Endodermal cell (in vitro differentiated cells): Measurements from ENCODE around the gene USP47. TPM values are rescaled to one million over a fixed set of nuclear protein-coding genes. Genes with fewer than 3 reads are reported as not detected.

Experiments
- DNase-seq: peaks from one replicate; pipeline ENCODE4 v3.0.0-alpha.2; 2017
- H3K27ac ChIP-seq: 2 replicates; pipeline ENCODE4 v1.5.1; 2013; ENCODE audit warnings: mild to moderate bottlenecking, low read depth, low read length, moderate library complexity
- H3K27me3 ChIP-seq: 2 replicates; pipeline ENCODE4 v1.6.1; 2013; ENCODE audit warnings: mild to moderate bottlenecking, low read length, moderate library complexity; ENCODE audit not compliant: insufficient read depth, control insufficient read depth, poor library complexity, severe bottlenecking
- H3K36me3 ChIP-seq: 2 replicates; pipeline ENCODE4 v1.7.0; 2013; ENCODE audit warnings: mild to moderate bottlenecking, low read length, moderate library complexity; ENCODE audit not compliant: control insufficient read depth, insufficient read depth
- H3K4me1 ChIP-seq: one replicate; pipeline ENCODE4 v1.7.0; 2013; ENCODE audit warnings: low read length; ENCODE audit not compliant: control insufficient read depth, insufficient read depth
- H3K4me3 ChIP-seq: 2 replicates; pipeline ENCODE4 v1.5.1; 2013; ENCODE audit warnings: mild to moderate bottlenecking, low read length, moderate library complexity
- H3K9ac ChIP-seq: 2 replicates; pipeline ENCODE4 v1.6.1; 2013; ENCODE audit warnings: mild to moderate bottlenecking, low read length, moderate library complexity; ENCODE audit not compliant: poor library complexity, severe bottlenecking; ENCODE audit errors: extremely low read depth
- H3K9me3 ChIP-seq: 2 replicates; pipeline ENCODE4 v1.6.1; 2013; ENCODE audit warnings: mild to moderate bottlenecking, low read length, moderate library complexity; ENCODE audit not compliant: control insufficient read depth
- H3K27ac Mint-ChIP-seq: 2 replicates; pipeline ENCODE4 v1.8.0; 2020; ENCODE audit warnings: mixed read lengths
- H3K27me3 Mint-ChIP-seq: 2 replicates; pipeline ENCODE4 v1.8.0; 2021; ENCODE audit warnings: mild to moderate bottlenecking, mixed read lengths; ENCODE audit not compliant: insufficient read depth
- H3K36me3 Mint-ChIP-seq: 2 replicates; pipeline ENCODE4 v1.8.0; 2020; ENCODE audit warnings: low read depth, mixed read lengths
- H3K4me1 Mint-ChIP-seq: 2 replicates; pipeline ENCODE4 v1.8.0; 2020; ENCODE audit warnings: mixed read lengths
- H3K4me3 Mint-ChIP-seq: 2 replicates; pipeline ENCODE4 v1.8.0; 2020; ENCODE audit warnings: mild to moderate bottlenecking, moderate library complexity, mixed read lengths
- H3K9me3 Mint-ChIP-seq: 2 replicates; pipeline ENCODE4 v1.8.0; 2020; ENCODE audit warnings: mild to moderate bottlenecking, mixed read lengths
- CTCF ChIP-seq: fragments of 200-600 bp; sonication (generic); conservative IDR thresholded peaks from 2 replicates; pipeline ENCODE4 v1.5.0; 2021; ENCODE audit warnings: antibody characterized with exemption, mild to moderate bottlenecking
- WGBS, 2 experiments: methylation state at CpG; one replicate each; pipeline versions ENCODE4 v1.1.5 to v1.1.7; 2013; ENCODE audit warnings: missing lambda C conversion rate in 2 of 2, mixed read lengths in 1 of 2; ENCODE audit not compliant: insufficient coverage in 1 of 2, insufficient read length in 1 of 2; 5-methylcytosine and 5-hydroxymethylcytosine counted together
- total RNA-seq, 2 donors: library from RNA; stranded (reverse); fragmentation: NEBNext Ultra II Directional in 1 of 2; extraction: Animal tissue kit (Norgen Biotek cat#: 25700) in 1 of 2; gene quantifications; 2 replicates in 1 of 2; 3 replicates in 1 of 2; pipeline ENCODE4 v1.2.1, GENCODE V29; 2021

The USP47 gene
- total RNA-seq, 2 donors from 2014 or later, result 26.3 to 26.9 TPM

- H3K9ac ChIP-seq, result no peak overlapping the region
- H3K9me3 ChIP-seq, result no peaks in the 10 kb centered on the region
- H3K36me3 Mint-ChIP-seq, result peaks cover 2% of the 10 kb centered on the region
- H3K4me1 ChIP-seq, result no peaks in the 10 kb centered on the region
- no peaks in the 10 kb centered on the region for H3K27me3 Mint-ChIP-seq
- H3K27ac Mint-ChIP-seq, result no peak overlapping the region
- no peak overlapping the region for H3K4me3 ChIP-seq
- TF ChIP-seq CTCF, result no peak
- H3K27me3 ChIP-seq, result no peaks in the 10 kb centered on the region
- WGBS, 2 experiments, result 61 to 82% methylated on average over 5 of the region's 5 CpGs
- H3K27ac ChIP-seq, result peak overlapping the region; percentile 96
- H3K4me1 Mint-ChIP-seq, result peaks cover 11% of the 10 kb centered on the region
- no peaks in the 10 kb centered on the region for H3K9me3 Mint-ChIP-seq
- DNase-seq, result peak; percentile 36
- H3K36me3 ChIP-seq, result no peaks in the 10 kb centered on the region
- H3K4me3 Mint-ChIP-seq, result no peak overlapping the region
Observed at GRCh38 chr11:11971906-11972547, 130.3 kb downstream of the USP47 start.

GRCh38 chr11:11972730-11973341 is 131.1 kb downstream of the USP47 start:
- H3K36me3 ChIP-seq, result no peaks in the 10 kb centered on the region
- no peak overlapping the region for H3K9ac ChIP-seq
- DNase-seq, result no peak
- H3K27ac ChIP-seq, result peak overlapping the region; percentile 96
- H3K36me3 Mint-ChIP-seq, result peaks cover 2% of the 10 kb centered on the region
- no peaks in the 10 kb centered on the region for H3K9me3 ChIP-seq
- no peak for TF ChIP-seq CTCF
- H3K4me1 Mint-ChIP-seq, result peaks cover 15% of the 10 kb centered on the region
- H3K4me3 Mint-ChIP-seq, result no peak overlapping the region
- 68 to 83% methylated on average over 2 to 3 of the region's 3 CpGs for WGBS, 2 experiments
- no peaks in the 10 kb centered on the region for H3K27me3 ChIP-seq
- no peaks in the 10 kb centered on the region for H3K4me1 ChIP-seq
- no peak overlapping the region for H3K4me3 ChIP-seq
- H3K27me3 Mint-ChIP-seq, result no peaks in the 10 kb centered on the region
- no peak overlapping the region for H3K27ac Mint-ChIP-seq
- no peaks in the 10 kb centered on the region for H3K9me3 Mint-ChIP-seq

- no peak overlapping the region for H3K4me3 Mint-ChIP-seq
- no peak overlapping the region for H3K27ac Mint-ChIP-seq
- H3K27me3 Mint-ChIP-seq, result no peaks in the 10 kb centered on the region
Observed at GRCh38 chr11:11973361-11973800, 131.6 kb downstream of the USP47 start.

More at GRCh38 chr11:11973361-11973800, 131.6 kb downstream of the USP47 start:
- Histone ChIP-seq H3K27ac (peak overlapping the region; percentile 96), H3K9ac (no peak overlapping the region), H3K9me3 (no peaks in the 10 kb centered on the region), H3K27me3 (no peaks in the 10 kb centered on the region), H3K4me3 (no peak overlapping the region), H3K36me3 (no peaks in the 10 kb centered on the region), H3K4me1 (no peaks in the 10 kb centered on the region)
- no peak for TF ChIP-seq CTCF
- Mint-ChIP-seq H3K9me3 (no peaks in the 10 kb centered on the region), H3K36me3 (peaks cover 6% of the 10 kb centered on the region), H3K4me1 (peaks cover 15% of the 10 kb centered on the region)
- DNase-seq, result peak; percentile 45
- 71 to 87% methylated on average over 6 to 8 of the region's 8 CpGs for WGBS, 2 experiments
